Measurements from ENCODE around the gene GALT.

The GALT gene

GRCh38 chr9:34684145-34684544, 37.7 kb downstream of the GALT start:
- no peak for DNase-seq (ENCODE audit: low spot score)
- TF ChIP-seq CTCF (IDR thresholded peaks at IDR 0.05; ENCODE audit: extremely low read depth, missing control alignments): no peak

GRCh38 chr9:34684816-34685215, 38.3 kb downstream of the GALT start:
- DNase-seq (ENCODE audit: low spot score): no peak
- no peak for TF ChIP-seq CTCF (IDR thresholded peaks at IDR 0.05; ENCODE audit: extremely low read depth, missing control alignments)

- TF ChIP-seq CTCF (IDR thresholded peaks at IDR 0.05; ENCODE audit: extremely low read depth, missing control alignments): no peak
- no peak for DNase-seq (ENCODE audit: low spot score)
Observed at GRCh38 chr9:34685591-34685990, 39.1 kb downstream of the GALT start.

GRCh38 chr9:34686231-34686630, 39.8 kb downstream of the GALT start:
- no peak for TF ChIP-seq CTCF (IDR thresholded peaks at IDR 0.05; ENCODE audit: extremely low read depth, missing control alignments)
- no peak for DNase-seq (ENCODE audit: low spot score)

GRCh38 chr9:34686732-34687131, 40.3 kb downstream of the GALT start:
- no peak for DNase-seq (ENCODE audit: low spot score)
- TF ChIP-seq CTCF (IDR thresholded peaks at IDR 0.05; ENCODE audit: extremely low read depth, missing control alignments): no peak

- no peak for TF ChIP-seq CTCF (IDR thresholded peaks at IDR 0.05; ENCODE audit: extremely low read depth, missing control alignments)
Observed at GRCh38 chr9:34687276-34688030, 41.0 kb downstream of the GALT start.

GRCh38 chr9:34688329-34689115, 42.0 kb downstream of the GALT start:
- no peak for TF ChIP-seq CTCF (IDR thresholded peaks at IDR 0.05; ENCODE audit: extremely low read depth, missing control alignments)
- DNase-seq (ENCODE audit: low spot score): no peak

More at GRCh38 chr9:34687276-34688030, 41.0 kb downstream of the GALT start:
- no peak for DNase-seq (ENCODE audit: low spot score)

Data from GM20000 (cell line).